GM12891 (cell line): ENCODE data around the gene DTWD2.

Experiments used
- PAX5 ChIP-seq: IDR thresholded peaks from 2 replicates; pipeline ENCODE4 v1.6.1; 2011; ENCODE audit warnings: low read length, moderate library complexity, mild to moderate bottlenecking; ENCODE audit not compliant: insufficient read depth, severe bottlenecking
- POLR2A ChIP-seq: IDR thresholded peaks from 2 replicates; pipeline ENCODE4 v1.6.1; 2011; ENCODE audit warnings: low read depth, low read length, control low read depth
- POLR2AphosphoS5 ChIP-seq: IDR thresholded peaks from 2 replicates; pipeline ENCODE4 v1.6.1; 2011; ENCODE audit warnings: low read depth, low read length, control low read depth
- SPI1 ChIP-seq: IDR thresholded peaks from 2 replicates; pipeline ENCODE4 v1.6.1; 2011; ENCODE audit warnings: low read depth, low read length, control low read depth
- TAF1 ChIP-seq: IDR thresholded peaks from 2 replicates; pipeline ENCODE4 v1.6.1; 2011; ENCODE audit warnings: low read depth, low read length, control low read depth

DNA sequence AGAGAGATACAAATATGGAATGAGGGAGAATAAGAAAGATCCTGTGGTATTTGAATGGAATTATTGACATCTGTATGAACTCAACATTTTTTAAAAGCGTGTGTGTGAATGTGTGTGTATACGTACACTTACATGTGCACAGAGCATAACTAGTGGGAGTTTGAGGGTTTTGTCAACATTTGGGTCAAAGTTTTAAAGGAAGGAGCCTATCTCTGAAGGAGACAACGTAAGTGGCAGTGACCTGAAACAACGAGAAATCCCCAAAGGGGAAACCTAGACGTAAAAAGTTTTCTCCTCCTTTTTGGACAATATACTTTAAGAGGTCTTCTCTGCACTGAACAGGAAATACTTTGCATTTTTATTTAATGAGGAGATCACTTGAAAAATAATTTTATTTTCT is 40.2 kb upstream of the DTWD2 start:
- TF ChIP-seq POLR2A = no peak
- no peak for TF ChIP-seq POLR2AphosphoS5
- TF ChIP-seq PAX5 = no peak
- no peak for TF ChIP-seq TAF1
- no peak for TF ChIP-seq SPI1
